GM23338 (cell line): ENCODE measurements around the gene AP2B1. TPM values are rescaled to one million over a fixed set of nuclear protein-coding genes. Genes with fewer than 3 reads are reported as not detected.

Experiments
- ATAC-seq: fragments of 200-7000 bp; cut with Tn5 transposase; 3 replicates; pipeline ENCODE4 v1.9.1; 2020
- DNase-seq: peaks from one replicate; pipeline ENCODE4 v3.0.0-alpha.2; 2015; ENCODE audit warnings: low spot score
- H2AFZ ChIP-seq: fragments of 200-600 bp; sonication (generic); 2 replicates; pipeline ENCODE4 v1.8.0; 2016; ENCODE audit warnings: antibody characterized with exemption, mild to moderate bottlenecking, moderate library complexity
- H3F3A ChIP-seq: fragments of 200-600 bp; sonication (generic); replicated peaks from 2 replicates; pipeline ENCODE4 v1.8.0; 2017; ENCODE audit warnings: antibody characterized with exemption, mixed run types, low read depth
- H3K27ac ChIP-seq: fragments of 200-600 bp; sonication (generic); 2 replicates; pipeline ENCODE4 v1.6.1; 2016; ENCODE audit warnings: low read depth
- H3K27me3 ChIP-seq: fragments of 200-600 bp; sonication (generic); 2 replicates; pipeline ENCODE4 v1.8.0; 2016; ENCODE audit warnings: mild to moderate bottlenecking, mixed run types, moderate library complexity; ENCODE audit not compliant: insufficient read depth
- H3K36me3 ChIP-seq: fragments of 200-600 bp; sonication (generic); 2 replicates; pipeline ENCODE4 v1.8.0; 2016; ENCODE audit warnings: mild to moderate bottlenecking; ENCODE audit not compliant: insufficient read depth
- H3K4me1 ChIP-seq: fragments of 200-600 bp; sonication (generic); 2 replicates; pipeline ENCODE4 v1.8.0; 2016; ENCODE audit warnings: mild to moderate bottlenecking, moderate library complexity; ENCODE audit not compliant: insufficient read depth
- H3K4me2 ChIP-seq: fragments of 200-600 bp; sonication (generic); 2 replicates; pipeline ENCODE4 v1.7.1; 2017; ENCODE audit warnings: mixed run types
- H3K4me3 ChIP-seq: fragments of 200-600 bp; sonication (generic); 2 replicates; pipeline ENCODE4 v1.6.1; 2016; ENCODE audit warnings: mixed run types
- H3K79me2 ChIP-seq: fragments of 200-600 bp; sonication (generic); replicated peaks from 2 replicates; pipeline ENCODE4 v1.8.0; 2017; ENCODE audit warnings: mild to moderate bottlenecking; ENCODE audit not compliant: insufficient read depth
- H3K9me2 ChIP-seq: fragments of 200-600 bp; sonication (generic); 2 replicates; pipeline ENCODE4 v1.8.0; 2017; ENCODE audit not compliant: insufficient read depth
- H4K20me1 ChIP-seq: fragments of 200-600 bp; sonication (generic); replicated peaks from 2 replicates; pipeline ENCODE4 v1.8.0; 2017; ENCODE audit warnings: mild to moderate bottlenecking; ENCODE audit not compliant: insufficient read depth
- H3K27ac Mint-ChIP-seq: 2 replicates; pipeline ENCODE4 v1.8.0; 2020; ENCODE audit warnings: inconsistent platforms, mild to moderate bottlenecking, moderate library complexity, mixed read lengths
- H3K27me3 Mint-ChIP-seq: 3 replicates; pipeline ENCODE4 v1.8.0; 2022; ENCODE audit warnings: low read depth, mild to moderate bottlenecking, moderate library complexity, mixed read lengths, inconsistent platforms; ENCODE audit not compliant: insufficient read depth, poor library complexity
- H3K36me3 Mint-ChIP-seq: 3 replicates; pipeline ENCODE4 v1.8.0; 2021; ENCODE audit warnings: low read depth, mild to moderate bottlenecking, inconsistent platforms, moderate library complexity, mixed read lengths
- H3K4me1 Mint-ChIP-seq: 3 replicates; pipeline ENCODE4 v1.8.0; 2020; ENCODE audit warnings: mild to moderate bottlenecking, inconsistent platforms, mixed read lengths
- H3K4me3 Mint-ChIP-seq: 3 replicates; pipeline ENCODE4 v1.8.0; 2021; ENCODE audit warnings: moderate library complexity, mild to moderate bottlenecking, inconsistent platforms, mixed read lengths
- H3K9me3 Mint-ChIP-seq: 3 replicates; pipeline ENCODE4 v1.8.0; 2020; ENCODE audit warnings: moderate library complexity, mild to moderate bottlenecking, inconsistent platforms, mixed read lengths
- JUNB ChIP-seq: IDR thresholded peaks from one replicate; pipeline ENCODE4 v1.6.1; 2016; ENCODE audit warnings: antibody characterized with exemption; ENCODE audit not compliant: unreplicated experiment
- NANOG ChIP-seq: IDR thresholded peaks from 2 replicates; pipeline ENCODE4 v1.6.1; 2016; ENCODE audit warnings: antibody characterized with exemption, borderline replicate concordance
- polyA plus RNA-seq: library from polyadenylated mRNA; unstranded; fragments of >200 nt; fragmentation: Nextera tagmentation; extraction: Ambion mirVana; gene quantifications from 2 replicates; pipeline ENCODE4 v1.2.1, GENCODE V29; 2016
- small RNA-seq: library from RNA; depleted of rRNA; stranded (forward); fragments of <200 nt; gene quantifications from one replicate; pipeline ENCODE3, GENCODE V24; 2014; ENCODE audit warnings: low replicate concordance
- total RNA-seq: library from RNA; depleted of rRNA; stranded (reverse); fragments of >200 nt; shearing (Covaris generic); gene quantifications from 2 replicates; pipeline ENCODE4 v1.2.3, GENCODE V29; 2014; rRNA removed

The AP2B1 gene
- total and polyA plus RNA-seq, 2 experiments from 2014 or later = 89.7 to 144 TPM

GRCh38 chr17:35775583-35775982 lies 188.5 kb downstream of the AP2B1 start:
- Histone ChIP-seq H3K36me3 (no peaks in the 10 kb centered on the region), H3K79me2 (no peaks in the 10 kb centered on the region), H3K27ac (no peak overlapping the region), H3K4me3 (no peak overlapping the region), H2AFZ (peak overlapping the region; percentile 97; the same call in 1 of the 2 replicates), H3K9me2 (no peaks in the 10 kb centered on the region), H3F3A (no peaks in the 10 kb centered on the region), H3K4me2 (no peak overlapping the region), H4K20me1 (no peaks in the 10 kb centered on the region), H3K27me3 (no peaks in the 10 kb centered on the region), H3K4me1 (peaks cover 13% of the 10 kb centered on the region)
- DNase-seq = no peak
- Mint-ChIP-seq H3K4me3 (no peak overlapping the region), H3K27ac (no peak overlapping the region), H3K27me3 (no peaks in the 10 kb centered on the region), H3K4me1 (peaks cover 34% of the 10 kb centered on the region), H3K36me3 (no peaks in the 10 kb centered on the region), H3K9me3 (no peaks in the 10 kb centered on the region)
- no peak for ATAC-seq
- TF ChIP-seq JUNB (no peak), NANOG (no peak)

Small RNA genes within 50 kb of the gene (small RNA-seq; reads per million reads assigned to genes)
- gene AC004134.1 = not detected
- not detected for gene AC015911.1
- gene SNORD7 = 60.3 reads per million, percentile 99 among the genes with 10 or more reads in this experiment

Other genes with a start within 250 kb of the AP2B1 start
- 0.04 TPM in 1 of 2 replicates, not detected in the other for gene SLFN11, start 213.7 kb upstream of the AP2B1 start, total RNA-seq
- 0.19 TPM in 1 of 2 replicates, not detected in the other for gene SLFN11, start 213.7 kb upstream of the AP2B1 start, polyA plus RNA-seq
- 6.1 and 9.2 TPM in 2 replicates for gene SLFN12, start 154.8 kb upstream of the AP2B1 start, total RNA-seq
- 3.5 and 4.8 TPM in 2 replicates for gene SLFN12, start 154.8 kb upstream of the AP2B1 start, polyA plus RNA-seq
- gene SLFN13, start 138.6 kb upstream of the AP2B1 start, total RNA-seq = 3.1 and 4.3 TPM in 2 replicates
- gene SLFN13, start 138.6 kb upstream of the AP2B1 start, polyA plus RNA-seq = 1.0 and 1.3 TPM in 2 replicates
- gene SLFN12L, start 49.6 kb upstream of the AP2B1 start, total RNA-seq = not detected in 2 replicates
- not detected in 2 replicates for gene SLFN12L, start 49.6 kb upstream of the AP2B1 start, polyA plus RNA-seq
- 0.10 TPM in 1 of 2 replicates, not detected in the other for gene SLFN14, start 26.5 kb upstream of the AP2B1 start, total RNA-seq
- gene SLFN14, start 26.5 kb upstream of the AP2B1 start, polyA plus RNA-seq = not detected in 2 replicates
- gene PEX12, start 8.8 kb upstream of the AP2B1 start, total RNA-seq = 1.9 and 2.1 TPM in 2 replicates
- 1.5 and 2.3 TPM in 2 replicates for gene PEX12, start 8.8 kb upstream of the AP2B1 start, polyA plus RNA-seq
- 23.1 and 26.2 TPM in 2 replicates for gene RASL10B, start 144.3 kb downstream of the AP2B1 start, total RNA-seq
- 6.2 and 7.1 TPM in 2 replicates for gene RASL10B, start 144.3 kb downstream of the AP2B1 start, polyA plus RNA-seq
- gene GAS2L2, start 165.9 kb downstream of the AP2B1 start, total RNA-seq = not detected in 2 replicates
- 0.06 TPM in 1 of 2 replicates, not detected in the other for gene GAS2L2, start 165.9 kb downstream of the AP2B1 start, polyA plus RNA-seq
- 1.6 TPM in 1 of 2 replicates, not detected in the other for gene C17orf50, start 173.6 kb downstream of the AP2B1 start, total RNA-seq
- gene C17orf50, start 173.6 kb downstream of the AP2B1 start, polyA plus RNA-seq = 0.37 and 0.74 TPM in 2 replicates
- gene MMP28, start 208.3 kb downstream of the AP2B1 start, total RNA-seq = not detected in 2 replicates
- not detected in 2 replicates for gene MMP28, start 208.3 kb downstream of the AP2B1 start, polyA plus RNA-seq
- gene TAF15, start 222.2 kb downstream of the AP2B1 start, total RNA-seq = 109 and 148 TPM in 2 replicates
- gene TAF15, start 222.2 kb downstream of the AP2B1 start, polyA plus RNA-seq = 28.2 and 33.8 TPM in 2 replicates